Stimulated activated naive CD8-positive, alpha-beta T cell treated with anti-CD3 and anti-CD28 coated beads, Interleukin-15, amount 100 ng/mL, for 72 hours (primary cell): Measurements from ENCODE around the gene HSD17B2.
"Not testable (repeated sequence)": the region's sequence is repeated elsewhere in the genome, so short reads cannot be mapped to it uniquely, and the experiment has no call there.

Source experiments
- ATAC-seq: fragments of 150-1000 bp; cut with Tn5 transposase; 2 replicates; pipeline ENCODE4 v1.10.0; 2021; ENCODE audit warnings: mild to moderate bottlenecking, moderate library complexity
- DNase-seq, 2 donors: peaks; one replicate each; pipeline ENCODE4 v3.0.0; 2021 to 2022
- H3K27ac Mint-ChIP-seq, 2 donors: one replicate each; pipeline ENCODE4 v1.8.0; 2022; ENCODE audit warnings: mild to moderate bottlenecking in 2 of 2, mixed read lengths in 2 of 2, moderate library complexity in 2 of 2
- H3K27me3 Mint-ChIP-seq: one replicate; pipeline ENCODE4 v1.8.0; 2022; ENCODE audit warnings: mixed read lengths
- H3K4me1 Mint-ChIP-seq: one replicate; pipeline ENCODE4 v1.8.0; 2022; ENCODE audit warnings: mild to moderate bottlenecking, mixed read lengths
- H3K4me3 Mint-ChIP-seq, 2 donors: one replicate each; pipeline ENCODE4 v1.8.0; 2022; ENCODE audit warnings: mild to moderate bottlenecking in 2 of 2, mixed read lengths in 2 of 2, moderate library complexity in 1 of 2
- H3K9me3 Mint-ChIP-seq, 2 donors: one replicate each; pipeline ENCODE4 v1.8.0; 2022; ENCODE audit warnings: mixed read lengths in 2 of 2

The HSD17B2 gene, protein sequence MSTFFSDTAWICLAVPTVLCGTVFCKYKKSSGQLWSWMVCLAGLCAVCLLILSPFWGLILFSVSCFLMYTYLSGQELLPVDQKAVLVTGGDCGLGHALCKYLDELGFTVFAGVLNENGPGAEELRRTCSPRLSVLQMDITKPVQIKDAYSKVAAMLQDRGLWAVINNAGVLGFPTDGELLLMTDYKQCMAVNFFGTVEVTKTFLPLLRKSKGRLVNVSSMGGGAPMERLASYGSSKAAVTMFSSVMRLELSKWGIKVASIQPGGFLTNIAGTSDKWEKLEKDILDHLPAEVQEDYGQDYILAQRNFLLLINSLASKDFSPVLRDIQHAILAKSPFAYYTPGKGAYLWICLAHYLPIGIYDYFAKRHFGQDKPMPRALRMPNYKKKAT

GRCh38 chr16:82034981-82035612, at the start of gene HSD17B2:
TSS of gene HSD17B2 (plus strand) at chr16:82035253. CDS start at chr16:82035425, 172 bp downstream.
- peak within 1 kb of the TSS in 1 of 2 donors; percentile 4 for H3K27ac Mint-ChIP-seq
- peaks cover 47% of the 10 kb centered on the region for H3K27me3 Mint-ChIP-seq

DNA sequence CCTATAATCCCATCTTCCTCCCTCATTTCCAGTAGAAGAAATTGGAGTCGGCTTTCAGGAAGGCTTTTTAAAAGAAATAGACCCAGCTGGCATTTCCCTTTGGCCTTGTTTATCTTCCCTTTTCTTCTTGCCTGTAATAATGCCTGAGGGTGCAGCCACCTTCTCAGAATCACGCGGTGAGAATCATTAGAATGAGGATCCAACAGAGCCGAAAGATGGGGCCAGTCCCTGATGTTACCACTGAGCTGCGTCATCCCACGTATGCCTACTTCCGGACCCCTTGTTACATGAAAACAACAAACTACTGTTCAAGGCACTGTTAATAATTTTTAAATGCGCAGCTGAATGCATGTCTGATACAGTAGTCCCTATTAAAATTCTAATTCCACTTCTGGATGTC, 47.9 kb upstream of the HSD17B2 start:
- no peak for ATAC-seq
- H3K4me1 Mint-ChIP-seq, result no peaks in the 10 kb centered on the region
- peaks cover 8% of the 10 kb centered on the region for H3K27me3 Mint-ChIP-seq
- no peaks in the 10 kb centered on the region for H3K9me3 Mint-ChIP-seq
- no peak for DNase-seq
- H3K4me3 Mint-ChIP-seq, result no peak overlapping the region
- no peak overlapping the region for H3K27ac Mint-ChIP-seq

More at GRCh38 chr16:82034981-82035612, at the start of gene HSD17B2:
- no peak for DNase-seq
- Mint-ChIP-seq H3K4me3 (no peak within 1 kb of the TSS), H3K4me1 (no peaks in the 10 kb centered on the region), H3K9me3 (no peaks in the 10 kb centered on the region)
- no peak for ATAC-seq

DNA sequence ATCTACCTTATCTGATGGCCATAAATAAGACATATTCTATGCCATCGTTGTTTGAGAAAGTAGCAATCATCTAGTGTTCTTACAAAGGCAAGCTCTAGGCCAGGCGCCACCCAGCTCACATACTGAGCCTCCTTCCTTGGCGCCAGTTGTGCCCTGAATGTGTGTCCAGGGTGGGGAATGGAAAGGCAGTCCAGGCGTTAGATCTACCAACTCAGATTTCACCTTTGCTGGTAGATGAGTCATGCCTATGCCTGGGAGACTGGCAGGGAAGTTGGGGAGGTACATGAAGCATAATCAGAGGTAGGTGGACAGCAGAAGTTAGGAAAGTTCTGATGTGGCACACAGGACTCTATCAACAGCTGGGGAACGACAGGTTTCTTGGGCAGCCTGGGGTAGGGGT, 47.3 kb upstream of the HSD17B2 start:
- peaks cover 8% of the 10 kb centered on the region for H3K27me3 Mint-ChIP-seq
- no peaks in the 10 kb centered on the region for H3K4me1 Mint-ChIP-seq
- H3K4me3 Mint-ChIP-seq, result no peak overlapping the region
- ATAC-seq (no peak), DNase-seq (no peak)
- H3K27ac Mint-ChIP-seq, result no peak overlapping the region
- no peaks in the 10 kb centered on the region for H3K9me3 Mint-ChIP-seq

GRCh38 chr16:81992859-81993258, 42.2 kb upstream of the HSD17B2 start:
- Mint-ChIP-seq H3K27me3 (no peaks in the 10 kb centered on the region), H3K4me3 (no peak overlapping the region), H3K9me3 (no peaks in the 10 kb centered on the region), H3K27ac (no peak overlapping the region), H3K4me1 (no peaks in the 10 kb centered on the region)
- DNase-seq (no peak), ATAC-seq (no peak)

DNA sequence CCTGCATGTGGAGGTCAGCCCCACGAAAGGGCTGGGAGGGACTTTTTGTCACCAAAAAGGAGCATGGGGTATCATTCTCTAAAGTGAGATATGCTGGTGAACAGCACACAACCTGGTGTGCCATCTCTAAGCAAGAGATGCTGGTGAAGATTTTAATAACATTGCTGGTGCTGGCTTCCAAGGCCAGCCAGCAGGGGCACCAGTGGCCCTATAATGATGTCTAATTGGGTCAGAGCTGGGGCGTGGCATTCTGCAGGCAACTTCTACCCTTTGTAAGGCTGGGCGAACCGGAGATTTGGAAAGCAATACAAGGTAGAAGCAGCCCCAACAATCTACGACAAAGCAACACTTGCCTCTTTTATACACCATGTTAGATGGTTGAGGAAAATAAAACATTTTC, 40.6 kb upstream of the HSD17B2 start:
- ATAC-seq (no peak), DNase-seq (no peak)
- H3K27ac Mint-ChIP-seq, result no peak overlapping the region
- no peak overlapping the region for H3K4me3 Mint-ChIP-seq
- H3K4me1 Mint-ChIP-seq, result no peaks in the 10 kb centered on the region
- H3K27me3 Mint-ChIP-seq, result no peaks in the 10 kb centered on the region
- H3K9me3 Mint-ChIP-seq, result no peaks in the 10 kb centered on the region

DNA sequence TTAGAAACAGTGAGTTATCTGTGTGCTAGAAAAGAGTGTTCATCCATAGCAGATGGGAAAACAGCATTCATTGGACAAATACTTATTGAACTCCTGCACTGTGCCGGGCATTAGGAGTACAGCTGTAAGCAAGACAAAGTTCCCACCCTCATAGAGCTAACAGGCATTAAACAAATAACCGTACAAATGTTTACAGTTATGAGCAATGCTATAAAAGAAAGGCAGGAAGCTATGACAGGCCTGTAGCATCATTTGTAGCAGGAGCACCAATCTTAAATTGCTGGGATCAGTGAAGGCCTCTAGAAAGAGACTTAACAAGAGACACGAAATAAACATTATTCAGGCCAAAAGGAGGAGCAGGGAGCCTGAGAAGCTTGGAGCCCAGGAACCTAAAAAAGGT, 39.4 kb upstream of the HSD17B2 start:
- Mint-ChIP-seq H3K27ac (peak overlapping the region in 1 of 2 donors; percentile 66), H3K4me3 (no peak overlapping the region), H3K9me3 (no peaks in the 10 kb centered on the region), H3K27me3 (no peaks in the 10 kb centered on the region), H3K4me1 (no peaks in the 10 kb centered on the region)
- no peak for DNase-seq
- no peak for ATAC-seq

DNA sequence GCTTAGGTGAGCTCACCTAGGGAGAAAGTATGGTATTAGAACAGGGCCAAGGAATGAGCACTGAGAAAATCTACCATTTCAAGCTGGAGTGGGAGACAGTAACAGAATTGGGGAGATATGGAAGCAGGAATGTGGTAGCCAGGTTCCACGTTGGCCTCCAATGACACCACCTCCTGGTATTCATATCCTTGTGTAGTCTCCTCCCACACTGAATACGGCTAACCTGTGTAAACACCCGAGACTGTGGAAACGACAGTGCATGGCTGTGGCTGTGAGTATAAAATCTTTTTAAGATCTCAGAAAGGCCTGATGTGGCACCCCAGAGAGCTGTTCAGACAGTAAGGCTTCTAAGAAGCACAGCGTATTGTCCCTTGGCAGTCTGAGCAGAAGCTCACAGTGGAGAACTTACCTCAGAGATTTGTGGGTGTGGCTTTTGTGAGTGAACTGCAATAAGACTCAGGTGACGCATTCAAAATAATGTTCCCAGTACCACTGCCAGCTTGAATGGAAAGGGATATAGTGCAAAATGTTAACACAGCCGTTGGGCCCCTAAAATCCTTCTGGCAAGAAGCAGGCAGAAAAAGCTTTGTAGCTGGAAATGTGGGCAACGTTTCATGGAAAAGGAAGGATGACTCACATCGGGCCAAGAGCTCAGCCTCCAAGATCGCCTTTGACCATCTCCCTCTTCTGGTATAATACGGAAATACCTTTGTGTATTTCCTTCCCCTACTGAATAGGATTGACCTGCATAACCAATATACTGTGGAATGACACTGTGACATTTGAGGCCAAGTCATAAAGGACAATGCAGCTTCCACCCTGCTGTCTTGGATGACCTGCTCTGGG, 38.2 kb upstream of the HSD17B2 start:
- no peaks in the 10 kb centered on the region for H3K9me3 Mint-ChIP-seq
- H3K4me3 Mint-ChIP-seq, result no peak overlapping the region
- H3K4me1 Mint-ChIP-seq, result no peaks in the 10 kb centered on the region
- no peak for DNase-seq
- H3K27me3 Mint-ChIP-seq, result no peaks in the 10 kb centered on the region
- no peak overlapping the region for H3K27ac Mint-ChIP-seq
- ATAC-seq, result no peak

DNA sequence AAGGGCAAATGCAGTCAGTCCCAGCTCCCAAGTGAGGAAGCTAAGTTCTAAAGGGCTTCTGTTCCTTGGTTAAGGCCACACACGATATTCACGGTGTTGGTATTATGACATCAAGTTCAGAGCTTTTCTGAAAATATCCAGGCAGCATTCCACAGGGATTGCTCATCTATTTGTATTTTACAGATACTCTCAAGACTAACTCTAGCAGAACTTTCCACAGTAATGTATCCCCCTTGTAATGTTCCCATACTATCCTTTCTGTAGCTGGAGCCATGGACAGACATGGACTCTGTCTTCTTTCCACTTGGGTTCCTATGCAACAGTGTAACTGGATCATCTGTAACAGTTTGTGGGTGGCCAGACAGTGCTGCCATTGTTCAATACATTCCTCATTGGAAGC, 37.3 kb upstream of the HSD17B2 start:
- Mint-ChIP-seq H3K9me3 (no peaks in the 10 kb centered on the region), H3K4me1 (no peaks in the 10 kb centered on the region), H3K27ac (no peak overlapping the region), H3K27me3 (no peaks in the 10 kb centered on the region), H3K4me3 (no peak overlapping the region)
- DNase-seq, result no peak
- no peak for ATAC-seq

DNA sequence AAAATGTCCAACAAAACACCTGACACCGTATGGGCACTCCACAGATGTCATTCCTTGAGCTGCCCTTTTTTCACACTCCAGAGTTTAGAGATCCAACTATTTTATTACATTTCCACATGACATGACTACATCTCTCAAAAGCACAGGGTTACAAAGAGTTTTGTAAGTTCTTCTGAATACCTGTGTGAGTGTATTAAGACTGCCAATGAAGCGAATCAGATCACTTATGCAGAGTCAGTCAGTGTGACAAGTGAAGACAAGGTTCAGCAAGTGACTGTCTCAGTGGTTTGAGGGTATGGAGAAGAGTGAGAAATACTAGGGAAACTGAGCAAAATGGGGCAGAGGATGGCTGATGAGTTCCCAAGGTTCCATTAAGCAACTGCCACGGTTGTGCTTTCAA, 32.2 kb upstream of the HSD17B2 start:
- DNase-seq (no peak), ATAC-seq (no peak)
- H3K27me3 Mint-ChIP-seq, result no peaks in the 10 kb centered on the region
- no peak overlapping the region for H3K27ac Mint-ChIP-seq
- H3K9me3 Mint-ChIP-seq, result no peaks in the 10 kb centered on the region
- no peak overlapping the region for H3K4me3 Mint-ChIP-seq
- peaks cover 10% of the 10 kb centered on the region for H3K4me1 Mint-ChIP-seq

DNA sequence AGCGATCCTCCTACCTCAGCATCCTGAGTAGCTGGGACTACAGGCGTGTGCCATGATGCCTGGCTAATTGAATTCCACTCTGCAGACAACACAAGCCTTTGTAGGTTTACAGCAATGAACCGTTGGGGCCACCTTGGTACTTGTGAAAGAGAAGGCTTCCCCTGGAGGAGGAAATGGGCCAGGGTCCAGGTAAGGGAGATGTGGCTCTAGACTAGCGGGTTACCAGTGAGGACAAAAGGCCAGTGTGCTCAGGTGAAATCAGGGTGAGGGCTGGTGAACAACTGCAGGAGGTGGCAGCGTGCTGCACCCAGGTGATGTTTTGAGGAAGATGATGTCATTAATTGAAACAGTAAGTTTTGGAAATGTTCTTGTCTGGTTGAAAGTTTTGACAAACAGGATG, 30.5 kb upstream of the HSD17B2 start:
- Mint-ChIP-seq H3K4me3 (no peak overlapping the region), H3K9me3 (peaks cover 7 to 17% of the 10 kb centered on the region in 2 donors), H3K27ac (no peak overlapping the region), H3K27me3 (no peaks in the 10 kb centered on the region), H3K4me1 (peaks cover 15% of the 10 kb centered on the region)
- ATAC-seq, result no peak
- no peak for DNase-seq

DNA sequence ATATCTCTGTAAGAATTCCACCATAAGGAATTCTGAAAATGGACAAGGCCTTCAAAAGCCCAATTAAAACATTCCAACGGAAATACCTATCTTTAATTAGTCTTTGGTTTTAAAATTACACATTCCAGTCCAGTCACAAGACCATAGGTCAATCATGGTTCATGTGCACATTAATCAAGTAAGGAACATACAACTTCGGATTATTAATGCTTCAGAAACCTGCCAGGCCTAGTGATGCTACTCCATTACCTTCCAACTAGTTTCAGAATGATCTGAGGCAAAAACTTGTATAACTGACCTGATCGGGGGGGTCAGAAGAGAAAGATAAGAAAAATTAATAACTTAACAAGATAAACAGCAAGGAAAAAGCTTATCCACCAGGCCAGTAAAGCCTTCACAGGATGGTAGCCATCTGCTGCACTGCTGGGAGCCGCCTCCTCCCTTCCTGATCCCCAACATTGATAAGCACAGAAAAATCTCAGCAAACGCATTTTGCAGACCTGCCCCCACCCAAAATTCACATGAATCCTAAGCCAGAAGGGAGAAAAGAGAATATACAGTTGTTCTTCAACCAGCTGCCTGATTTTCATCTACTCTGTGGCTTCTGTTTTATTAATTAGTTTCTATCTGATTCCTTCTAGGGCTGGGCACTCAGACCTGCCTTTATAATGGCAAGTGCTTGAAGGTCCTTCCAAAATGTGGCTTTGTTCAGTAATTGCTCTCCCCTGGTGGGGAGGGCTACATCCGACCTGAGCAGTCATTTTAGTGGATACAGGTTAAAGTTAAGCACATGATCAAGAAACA, 29.8 kb upstream of the HSD17B2 start:
- peaks cover 21% of the 10 kb centered on the region for H3K4me1 Mint-ChIP-seq
- DNase-seq (no peak), ATAC-seq (no peak)
- no peak overlapping the region for H3K27ac Mint-ChIP-seq
- no peaks in the 10 kb centered on the region for H3K27me3 Mint-ChIP-seq
- peaks cover 7 to 19% of the 10 kb centered on the region in 2 donors for H3K9me3 Mint-ChIP-seq
- H3K4me3 Mint-ChIP-seq, result no peak overlapping the region

DNA sequence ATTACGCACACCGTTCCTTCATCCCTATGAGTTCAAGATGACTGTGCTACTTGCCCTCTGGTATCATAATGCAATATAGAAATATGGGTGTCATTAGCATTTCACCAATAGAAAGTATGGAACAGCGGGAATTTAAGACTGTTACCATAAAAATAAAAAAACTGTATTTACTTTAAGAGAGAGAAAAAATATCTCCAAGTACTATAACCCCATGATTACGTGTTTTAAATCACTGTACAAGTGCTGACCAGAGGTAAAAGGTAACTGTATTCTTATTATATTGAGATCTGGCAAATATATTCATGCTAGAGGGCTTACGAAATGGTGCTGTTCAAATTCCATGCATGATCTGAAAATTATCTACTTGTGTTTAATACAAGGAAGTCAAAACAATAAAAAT, 29.0 kb upstream of the HSD17B2 start:
- H3K27me3 Mint-ChIP-seq, result no peaks in the 10 kb centered on the region
- H3K4me3 Mint-ChIP-seq, result no peak overlapping the region
- DNase-seq (no peak), ATAC-seq (no peak)
- peaks cover 29% of the 10 kb centered on the region for H3K4me1 Mint-ChIP-seq
- no peak overlapping the region for H3K27ac Mint-ChIP-seq
- peaks cover 12 to 19% of the 10 kb centered on the region in 2 donors for H3K9me3 Mint-ChIP-seq

GRCh38 chr16:82007189-82007588, 27.9 kb upstream of the HSD17B2 start:
- peaks cover 40% of the 10 kb centered on the region for H3K4me1 Mint-ChIP-seq
- no peak for DNase-seq
- H3K27me3 Mint-ChIP-seq, result no peaks in the 10 kb centered on the region
- no peak overlapping the region for H3K4me3 Mint-ChIP-seq
- ATAC-seq, result no peak
- peaks cover 12 to 27% of the 10 kb centered on the region in 2 donors for H3K9me3 Mint-ChIP-seq
- no peak overlapping the region for H3K27ac Mint-ChIP-seq

GRCh38 chr16:82008957-82009592, 26.0 kb upstream of the HSD17B2 start:
- H3K4me1 Mint-ChIP-seq, result peaks cover 40% of the 10 kb centered on the region
- H3K4me3 Mint-ChIP-seq, result no peak overlapping the region
- no peaks in the 10 kb centered on the region for H3K27me3 Mint-ChIP-seq
- H3K9me3 Mint-ChIP-seq, result peaks cover 12 to 27% of the 10 kb centered on the region in 2 donors
- H3K27ac Mint-ChIP-seq, result no peak overlapping the region
- ATAC-seq (no peak), DNase-seq (peak in 1 of 2 donors; percentile 10)

GRCh38 chr16:82009789-82010188, 25.3 kb upstream of the HSD17B2 start:
- not testable (repeated sequence) for H3K4me3 Mint-ChIP-seq, H3K27me3 Mint-ChIP-seq, H3K27ac Mint-ChIP-seq, ATAC-seq, DNase-seq
- H3K9me3 Mint-ChIP-seq, result peaks cover 14 to 27% of the 10 kb centered on the region in 2 donors
- H3K4me1 Mint-ChIP-seq, result peaks cover 35% of the 10 kb centered on the region
